HepG2 (cell line): ENCODE results near the gene DNM1. TPM values are rescaled to one million over a fixed set of nuclear protein-coding genes. Genes with fewer than 3 reads are reported as not detected.
A peak's percentile ranks its signal among the peaks of the same experiment; 100 is the strongest.

Experiments used
- ATAD3A ChIP-seq: sonication (generic); formaldehyde crosslinking; IDR thresholded peaks from 2 replicates; pipeline ENCODE4 v1.4.0; 2020; ENCODE audit warnings: missing genetic modification reagents
- HINFP ChIP-seq: sonication (generic); formaldehyde crosslinking; IDR thresholded peaks from 2 replicates; pipeline ENCODE4 v1.4.0; 2020; ENCODE audit warnings: low read depth, mild to moderate bottlenecking, missing genetic modification reagents
- HOXA7 ChIP-seq: sonication (generic); formaldehyde crosslinking; IDR thresholded peaks from 2 replicates; pipeline ENCODE4 v1.8.1; 2022; ENCODE audit warnings: mild to moderate bottlenecking, missing genetic modification reagents, moderate library complexity
- IRF2 ChIP-seq: IDR thresholded peaks from 2 replicates; pipeline ENCODE4 v1.6.1; 2018; ENCODE audit warnings: missing genetic modification reagents, missing compliant biosample characterization
- KDM2A ChIP-seq: sonication (generic); formaldehyde crosslinking; IDR thresholded peaks from 2 replicates; pipeline ENCODE4 v1.4.0; 2020; ENCODE audit warnings: low read depth, missing genetic modification reagents, borderline replicate concordance
- KDM6A ChIP-seq: IDR thresholded peaks from 2 replicates; pipeline ENCODE4 v1.6.1; 2016; ENCODE audit warnings: low read depth
- MIER2 ChIP-seq: IDR thresholded peaks from 2 replicates; pipeline ENCODE4 v1.6.1; 2016; ENCODE audit warnings: missing biosample characterization, missing genetic modification reagents
- SAFB2 ChIP-seq: sonication (generic); formaldehyde crosslinking; IDR thresholded peaks from 2 replicates; pipeline ENCODE4 v1.5.1; 2020; ENCODE audit warnings: missing genetic modification reagents, low read depth, mild to moderate bottlenecking, borderline replicate concordance
- SIX4 ChIP-seq: sonication (generic); formaldehyde crosslinking; IDR thresholded peaks from 2 replicates; pipeline ENCODE4 v1.4.0; 2020; ENCODE audit warnings: missing genetic modification reagents
- SKIL ChIP-seq: sonication (generic); formaldehyde crosslinking; IDR thresholded peaks from 2 replicates; pipeline ENCODE4 v1.8.0; 2022; ENCODE audit warnings: missing genetic modification reagents, mild to moderate bottlenecking, moderate library complexity, borderline replicate concordance
- TCF12 ChIP-seq, 2 experiments: fragments of 450-650 bp in 1 of 2; sonication (generic) in 1 of 2; formaldehyde crosslinking in 1 of 2; IDR thresholded peaks; 2 replicates each; pipeline versions ENCODE4 v1.6.1 to v1.8.0; 2017 to 2022; ENCODE audit warnings: antibody characterized with exemption in 1 of 2, mild to moderate bottlenecking in 1 of 2, missing genetic modification reagents in 1 of 2, moderate library complexity in 1 of 2
- ZBTB14 ChIP-seq: sonication (generic); formaldehyde crosslinking; IDR thresholded peaks from 2 replicates; pipeline ENCODE4 v1.4.0; 2020; ENCODE audit warnings: missing genetic modification reagents
- ZKSCAN1 ChIP-seq: fragments of 150-350 bp; IDR thresholded peaks from 2 replicates; pipeline ENCODE4 v1.6.1; 2014; ENCODE audit warnings: low read length
- ZMAT3 ChIP-seq: sonication (generic); formaldehyde crosslinking; conservative IDR thresholded peaks from 2 replicates; pipeline ENCODE4 v1.7.0; 2021; ENCODE audit warnings: missing genetic modification reagents
- ZNF224 ChIP-seq: sonication (generic); formaldehyde crosslinking; IDR thresholded peaks from 2 replicates; pipeline ENCODE4 v1.5.0; 2020; ENCODE audit warnings: mild to moderate bottlenecking, missing genetic modification reagents
- ZNF276 ChIP-seq: sonication (generic); formaldehyde crosslinking; IDR thresholded peaks from 2 replicates; pipeline ENCODE4 v1.4.0; 2020; ENCODE audit warnings: mild to moderate bottlenecking, low read depth, missing genetic modification reagents
- ZNF563 ChIP-seq: sonication (generic); formaldehyde crosslinking; IDR thresholded peaks from 2 replicates; pipeline ENCODE4 v1.8.0; 2022; ENCODE audit warnings: mild to moderate bottlenecking, moderate library complexity, missing genetic modification reagents
- ZNF615 ChIP-seq: sonication (generic); formaldehyde crosslinking; IDR thresholded peaks from 2 replicates; pipeline ENCODE4 v1.5.0; 2020; ENCODE audit warnings: mild to moderate bottlenecking, missing genetic modification reagents, borderline replicate concordance
- ZNF704 ChIP-seq: sonication (generic); formaldehyde crosslinking; IDR thresholded peaks from 2 replicates; pipeline ENCODE4 v1.8.1; 2023; ENCODE audit warnings: mild to moderate bottlenecking, inconsistent platforms, moderate library complexity, missing genetic modification reagents, borderline replicate concordance
- ZNF850 ChIP-seq: sonication (generic); formaldehyde crosslinking; conservative IDR thresholded peaks from 2 replicates; pipeline ENCODE4 v1.9.0; 2021; ENCODE audit warnings: mild to moderate bottlenecking, missing genetic modification reagents
- ZSCAN21 ChIP-seq: sonication (generic); formaldehyde crosslinking; IDR thresholded peaks from 2 replicates; pipeline ENCODE4 v1.8.0; 2022; ENCODE audit warnings: mild to moderate bottlenecking, missing genetic modification reagents, moderate library complexity, borderline replicate concordance
- polyA plus RNA-seq, 8 experiments: library from polyadenylated mRNA; depleted of rRNA in 3 of 8; stranded (reverse) in 7 of 8; unstranded in 1 of 8; fragments of >200 nt; fragmentation: Illumina TruSeq in 4 of 8; extraction: Trizol in 4 of 8; gene quantifications; 2 replicates each; pipeline versions ENCODE4 v1.2.1 to v1.2.3, GENCODE V29; 2011 to 2016; ENCODE audit warnings: low read depth in 4 of 8, missing spikeins in 1 of 8, mixed read lengths in 1 of 8; ENCODE audit not compliant: insufficient read depth in 1 of 8
- total RNA-seq, 5 experiments: library from RNA; depleted of rRNA; stranded (reverse); fragments of >200 nt; fragmentation: Illumina TruSeq; extraction: Trizol; gene quantifications; 2 replicates each; pipeline ENCODE4 v1.2.3, GENCODE V29; 2016; ENCODE audit warnings: low read depth in 1 of 5

The DNM1 gene
- total and polyA plus RNA-seq, 2 of the 13 experiments (the other 11 are each of a cell fraction or from before 2014, with no cell fraction given): 0.13 to 0.58 TPM

GRCh38 chr9:128296340-128297220 lies 93.4 kb downstream of the DNM1 start (continued):
- 0 out of 2 replicates have a peak, but pooled peaks have one; percentile 23 for TF ChIP-seq KDM6A
- TF ChIP-seq ZNF276 (CRISPR knock-in tag): no peak
- TF ChIP-seq ZSCAN21 (CRISPR knock-in tag): no peak
- no peak for TF ChIP-seq ZNF615
- no peak for TF ChIP-seq ZBTB14 (CRISPR knock-in tag)
- TF ChIP-seq TCF12 (IDR thresholded peaks at IDR 0.05): no peak
- no peak for TF ChIP-seq TCF12 (CRISPR knock-in tag; IDR thresholded peaks at IDR 0.05)
- no peak for TF ChIP-seq ZMAT3 (CRISPR knock-in tag)
- TF ChIP-seq ZNF224 (CRISPR knock-in tag): no peak
- TF ChIP-seq SAFB2: no peak
- TF ChIP-seq ZNF704 (CRISPR knock-in tag): no peak
- TF ChIP-seq SIX4 (CRISPR knock-in tag): no peak
- TF ChIP-seq HOXA7 (CRISPR knock-in tag): no peak
- no peak; the same call in 1 of the 2 replicates for TF ChIP-seq ZNF563 (CRISPR knock-in tag)
- no peak for TF ChIP-seq ZNF850 (CRISPR knock-in tag)
- TF ChIP-seq MIER2 (CRISPR knock-in tag): no peak
- 0 out of 2 replicates have a peak, but pooled peaks have one; percentile 34 for TF ChIP-seq HINFP (CRISPR knock-in tag)
- peak; percentile 27; the same call in 1 of the 2 replicates for TF ChIP-seq IRF2
- no peak for TF ChIP-seq ATAD3A
- TF ChIP-seq KDM2A (CRISPR knock-in tag): no peak
- no peak for TF ChIP-seq ZKSCAN1
- no peak for TF ChIP-seq SKIL (CRISPR knock-in tag)
